ENCODE measurements around the gene RGS9BP. TPM values are rescaled to one million over a fixed set of nuclear protein-coding genes. Genes with fewer than 3 reads are reported as not detected.

Gene RGS9BP
- total RNA-seq, 1 experiment from 2014 or later = 0.13 TPM

- no peak overlapping the region for H4K8ac ChIP-seq (replicated peaks; ENCODE audit: insufficient read length, low read depth, low read length)
- H4K91ac ChIP-seq (ENCODE audit: insufficient read length, low read depth, low read length) = no peak overlapping the region
- H3K27ac Mint-ChIP-seq = no peak overlapping the region
- H2AK5ac ChIP-seq (ENCODE audit: insufficient read length, low read length) = no peak overlapping the region
- WGBS (ENCODE audit: extremely low coverage, insufficient read length, low lambda C conversion rate) = no CpG with 5 or more reads among the region's 3 CpGs
- peaks cover 8 to 19% (median 15%) of the 10 kb centered on the region in 3 experiments for H3K36me3 Mint-ChIP-seq (ENCODE audit: insufficient read depth in 1 of 3, low read depth in 3 of 3)
- H2BK20ac ChIP-seq (ENCODE audit: low read depth, low read length, poor library complexity, severe bottlenecking) = no peak overlapping the region
- TF ChIP-seq CTCF (conservative IDR thresholded peaks at IDR 0.05) = no peak
- no peak overlapping the region for H2BK120ac ChIP-seq (ENCODE audit: low read depth, low read length, poor library complexity, severe bottlenecking)
- H3K9me3 Mint-ChIP-seq = peaks cover 12 to 13% of the 10 kb centered on the region in 2 experiments
- no peak for DNase-seq
- no peak overlapping the region for H2BK5ac ChIP-seq (ENCODE audit: insufficient read length, low read length)
- no peak overlapping the region for H4K5ac ChIP-seq (ENCODE audit: insufficient read length, low read depth, low read length)
- no peak overlapping the region for H3K4me3 Mint-ChIP-seq
- no peak overlapping the region for H3K27ac ChIP-seq (ENCODE audit: insufficient read length, low read depth, low read length)
- no peak overlapping the region for H3K4ac ChIP-seq (ENCODE audit: low read depth, low read length)
- H2AFZ ChIP-seq (ENCODE audit: low read length) = no peak overlapping the region
- H3K14ac ChIP-seq (ENCODE audit: insufficient read depth, low read length) = no peak overlapping the region
- H3K23me2 ChIP-seq (ENCODE audit: insufficient read length, low read depth, low read length, poor library complexity, severe bottlenecking) = no peaks in the 10 kb centered on the region
- H3T11ph ChIP-seq (ENCODE audit: low read length) = no peak overlapping the region
- no peak overlapping the region for H3K56ac ChIP-seq (ENCODE audit: insufficient read length, low read depth, low read length)
- H3K79me2 ChIP-seq (ENCODE audit: insufficient read depth, low read length) = no peaks in the 10 kb centered on the region
- H3K27me3 ChIP-seq (ENCODE audit: insufficient read depth, low read length) = no peaks in the 10 kb centered on the region
- no peaks in the 10 kb centered on the region for H3K27me3 Mint-ChIP-seq (ENCODE audit: low read depth)
- H4K20me1 ChIP-seq (ENCODE audit: control insufficient read depth, insufficient read depth, insufficient read length) = no peaks in the 10 kb centered on the region
- 0 out of 4 replicates have a peak, but pooled peaks cover 0 to 2% of the 10 kb centered on the region in 2 experiments for H3K4me1 Mint-ChIP-seq
- no peak overlapping the region for H3K9ac ChIP-seq (ENCODE audit: extremely low read depth, insufficient read length, low read length)
- H3K4me1 ChIP-seq (ENCODE audit: insufficient read depth, low read length) = no peaks in the 10 kb centered on the region
- H2BK15ac ChIP-seq (ENCODE audit: low read depth, low read length) = no peak overlapping the region
- no peak overlapping the region for H2BK12ac ChIP-seq (ENCODE audit: insufficient read length, low read depth, low read length)
- no peak overlapping the region for H3K23ac ChIP-seq (ENCODE audit: insufficient read length, low read depth, low read length)
- no peak overlapping the region for H3K4me2 ChIP-seq (ENCODE audit: insufficient read depth, insufficient read length, low read length)
- H3K79me1 ChIP-seq (ENCODE audit: insufficient read depth, low read depth, low read length, poor library complexity, severe bottlenecking) = no peaks in the 10 kb centered on the region
- H3K9me3 ChIP-seq (ENCODE audit: control insufficient read depth, low read depth, low read length) = no peaks in the 10 kb centered on the region
- H3K18ac ChIP-seq (ENCODE audit: insufficient read length, low read depth, low read length) = no peak overlapping the region
Measured at GRCh38 chr19:32708457-32708856, 32.8 kb downstream of the RGS9BP start.

Data from H9 (cell line).